ENCODE data around the gene RRBP1. TPM values are rescaled to one million over a fixed set of nuclear protein-coding genes. Genes with fewer than 3 reads are reported as not detected.

Gene RRBP1
- total RNA-seq, 2 experiments from 2014 or later: 26.4 to 27.2 TPM

GRCh38 chr20:17664025-17664633 is 17.9 kb downstream of the RRBP1 start:
- ChIA-PET CTCF (no interaction called here), POLR2A (no interaction called here)
- Mint-ChIP-seq H3K27ac (no peak overlapping the region), H3K27me3 (no peaks in the 10 kb centered on the region), H3K4me1 (ENCODE audit: low read depth) (peaks cover 26% of the 10 kb centered on the region), H3K9me3 (no peaks in the 10 kb centered on the region), H3K36me3 (ENCODE audit: low read depth) (peaks cover 16% of the 10 kb centered on the region), H3K4me3 (no peak overlapping the region)
- intact Hi-C loops (cut with DNase I, micrococcal nuclease): no loop called here
- Histone ChIP-seq H3K27me3 (ENCODE audit: control insufficient read depth in 1 of 2, insufficient read depth in 2 of 2, low read length in 2 of 2) (no peaks in the 10 kb centered on the region), H3K27ac (ENCODE audit: low read depth in 1 of 2, low read length in 2 of 2) (no peak overlapping the region), H3K4me3 (ENCODE audit: low read length) (no peak overlapping the region), H3K4me1 (ENCODE audit: insufficient read depth, low read length) (peaks cover 19% of the 10 kb centered on the region), H3K36me3 (ENCODE audit: insufficient read depth, low read length) (peaks cover 5% of the 10 kb centered on the region), H3K9me3 (ENCODE audit: control insufficient read depth in 1 of 2, insufficient read depth in 1 of 2, low read length in 2 of 2) (peaks cover 0 to 10% of the 10 kb centered on the region in 2 experiments)
- no peak for TF ChIP-seq CTCF (IDR thresholded peaks at IDR 0.05)
- DNase-seq (peak in 1 of 14 experiments; percentile 10), ATAC-seq (ENCODE audit: poor library complexity) (no peak)

GRCh38 chr20:17663486-17663885 is 18.6 kb downstream of the RRBP1 start:
- POLR2A ChIA-PET: no interaction called here

GRCh38 chr20:17663040-17663399 is 19.0 kb downstream of the RRBP1 start:
- no peak overlapping the region for H3K27ac ChIP-seq (ENCODE audit: low read depth in 1 of 2, low read length in 2 of 2)
- H3K27ac Mint-ChIP-seq: no peak overlapping the region
- intact Hi-C loops (cut with DNase I, micrococcal nuclease): no loop called here

More at GRCh38 chr20:17663486-17663885, 18.6 kb downstream of the RRBP1 start:
- no peak overlapping the region for H3K4me3 ChIP-seq (ENCODE audit: low read length)
- TF ChIP-seq CTCF (IDR thresholded peaks at IDR 0.05): no peak
- Mint-ChIP-seq H3K9me3 (no peaks in the 10 kb centered on the region), H3K27me3 (no peaks in the 10 kb centered on the region), H3K4me1 (ENCODE audit: low read depth) (peaks cover 26% of the 10 kb centered on the region), H3K27ac (no peak overlapping the region), H3K36me3 (ENCODE audit: low read depth) (peaks cover 20% of the 10 kb centered on the region), H3K4me3 (no peak overlapping the region)
- H3K4me1 ChIP-seq (ENCODE audit: insufficient read depth, low read length): peaks cover 19% of the 10 kb centered on the region
- DNase-seq: no peak
- peaks cover 7% of the 10 kb centered on the region for H3K36me3 ChIP-seq (ENCODE audit: insufficient read depth, low read length)
- CTCF ChIA-PET: no interaction called here
- intact Hi-C loops (cut with DNase I, micrococcal nuclease): no loop called here
- peaks cover 0 to 16% of the 10 kb centered on the region in 2 experiments for H3K9me3 ChIP-seq (ENCODE audit: control insufficient read depth in 1 of 2, insufficient read depth in 1 of 2, low read length in 2 of 2)
- H3K27ac ChIP-seq (ENCODE audit: low read depth in 1 of 2, low read length in 2 of 2): no peak overlapping the region
- H3K27me3 ChIP-seq (ENCODE audit: control insufficient read depth in 1 of 2, insufficient read depth in 2 of 2, low read length in 2 of 2): no peaks in the 10 kb centered on the region
- ATAC-seq (ENCODE audit: poor library complexity): no peak

More at GRCh38 chr20:17663040-17663399, 19.0 kb downstream of the RRBP1 start:
- Histone ChIP-seq H3K4me3 (ENCODE audit: low read length) (no peak overlapping the region), H3K4me1 (ENCODE audit: insufficient read depth, low read length) (peaks cover 19% of the 10 kb centered on the region), H3K27me3 (ENCODE audit: control insufficient read depth in 1 of 2, insufficient read depth in 2 of 2, low read length in 2 of 2) (no peaks in the 10 kb centered on the region), H3K36me3 (ENCODE audit: insufficient read depth, low read length) (peaks cover 10% of the 10 kb centered on the region), H3K9me3 (ENCODE audit: control insufficient read depth in 1 of 2, insufficient read depth in 1 of 2, low read length in 2 of 2) (peaks cover 0 to 20% of the 10 kb centered on the region in 2 experiments)
- H3K36me3 Mint-ChIP-seq (ENCODE audit: low read depth): peaks cover 25% of the 10 kb centered on the region
- CTCF ChIA-PET: no interaction called here
- ATAC-seq (ENCODE audit: poor library complexity) (no peak), DNase-seq (no peak)
- no peak overlapping the region for H3K4me3 Mint-ChIP-seq
- H3K4me1 Mint-ChIP-seq (ENCODE audit: low read depth): peaks cover 26% of the 10 kb centered on the region
- H3K27me3 Mint-ChIP-seq: no peaks in the 10 kb centered on the region
- no peak for TF ChIP-seq CTCF (IDR thresholded peaks at IDR 0.05)
- POLR2A ChIA-PET: no interaction called here
- no peaks in the 10 kb centered on the region for H3K9me3 Mint-ChIP-seq
